Brain microvascular endothelial cell (primary cell): ENCODE measurements around the gene QTRT2.
A peak's percentile ranks its signal among the peaks of the same experiment; 100 is the strongest.

Experiments
- DNase-seq: peaks from one replicate; pipeline ENCODE4 v3.0.0-alpha.2; 2020
- H3K27ac ChIP-seq: fragments of 250-450 bp; sonication (Bioruptor Pico); 2 replicates; pipeline ENCODE4 v1.5.1; 2020; ENCODE audit warnings: mild to moderate bottlenecking, moderate library complexity
- H3K27me3 ChIP-seq: fragments of 250-450 bp; sonication (Bioruptor Pico); replicated peaks from 2 replicates; pipeline ENCODE4 v1.5.1; 2020; ENCODE audit warnings: mild to moderate bottlenecking
- H3K36me3 ChIP-seq: fragments of 250-450 bp; sonication (Bioruptor Pico); replicated peaks from 2 replicates; pipeline ENCODE4 v1.5.1; 2020; ENCODE audit warnings: mild to moderate bottlenecking
- H3K4me3 ChIP-seq: 2 replicates; pipeline ENCODE4 v1.5.1; 2011; ENCODE audit warnings: low read depth, mild to moderate bottlenecking, control low read depth, low read length, moderate library complexity
- CTCF ChIP-seq: IDR thresholded peaks from 2 replicates; pipeline ENCODE4 v1.5.1; 2011; ENCODE audit warnings: low read depth, mild to moderate bottlenecking, moderate library complexity, low read length, control low read depth, inconsistent platforms; ENCODE audit errors: missing control alignments
- in situ Hi-C: cut with HindIII; loops from 2 replicates; pipeline ENCODE4 v1.10.0; 2017; ENCODE audit warnings: low sequenced_read_pairs, low pct_ligation_motif_present

Gene QTRT2

GRCh38 chr3:114056130-114057010, at the start of gene QTRT2, which contains the start of gene CCDC191:
QTRT2 (plus strand) TSS chr3:114056737; CDS start chr3:114065258, 8,521 bp downstream.
CCDC191 (minus strand) TSS chr3:114056526; CDS start chr3:114056466, 60 bp downstream.
- in situ Hi-C loops: no loop called here

GRCh38 chr3:114011059-114011797, 45.3 kb upstream of the QTRT2 start:
- in situ Hi-C loops: no loop called here
- DNase-seq: no peak
- TF ChIP-seq CTCF: no peak

More at GRCh38 chr3:114056130-114057010, at the start of gene QTRT2, which contains the start of gene CCDC191:
- TF ChIP-seq CTCF: no peak
- H3K27me3 ChIP-seq: no peaks in the 10 kb centered on the region
- H3K27ac ChIP-seq: peak within 1 kb of the TSS; percentile 78
- H3K4me3 ChIP-seq: peak within 1 kb of the TSS; percentile 96
- H3K36me3 ChIP-seq: no peaks in the 10 kb centered on the region
- DNase-seq: peak; percentile 100

GRCh38 chr3:114014211-114014610, 42.3 kb upstream of the QTRT2 start:
- in situ Hi-C loops: no loop called here
- Histone ChIP-seq H3K4me3 (no peak overlapping the region), H3K36me3 (no peaks in the 10 kb centered on the region), H3K27ac (no peak overlapping the region), H3K27me3 (no peaks in the 10 kb centered on the region)
- no peak for TF ChIP-seq CTCF
- DNase-seq: no peak

More at GRCh38 chr3:114011059-114011797, 45.3 kb upstream of the QTRT2 start:
- Histone ChIP-seq H3K4me3 (no peak overlapping the region), H3K36me3 (no peaks in the 10 kb centered on the region), H3K27me3 (no peaks in the 10 kb centered on the region), H3K27ac (no peak overlapping the region)

GRCh38 chr3:114019486-114019885, 37.1 kb upstream of the QTRT2 start:
- Histone ChIP-seq H3K4me3 (no peak overlapping the region), H3K36me3 (no peaks in the 10 kb centered on the region), H3K27me3 (no peaks in the 10 kb centered on the region), H3K27ac (no peak overlapping the region)
- in situ Hi-C loops: no loop called here
- TF ChIP-seq CTCF: no peak
- DNase-seq: no peak

GRCh38 chr3:114020907-114021306, 35.6 kb upstream of the QTRT2 start:
- H3K4me3 ChIP-seq: no peak overlapping the region
- TF ChIP-seq CTCF: no peak
- no peak for DNase-seq
- no peaks in the 10 kb centered on the region for H3K27me3 ChIP-seq
- H3K36me3 ChIP-seq: no peaks in the 10 kb centered on the region
- in situ Hi-C loops: no loop called here
- no peak overlapping the region for H3K27ac ChIP-seq
